MM.1S (cell line): ENCODE results near the gene GBP2.
"Not testable (repeated sequence)": the region's sequence is repeated elsewhere in the genome, so short reads cannot be mapped to it uniquely, and the experiment has no call there.

ENCODE experiments used
- DNase-seq: peaks from one replicate; pipeline ENCODE4 v3.0.0-alpha.2; 2015
- H2AFZ ChIP-seq: fragments of 300-600 bp; sonication (generic); 2 replicates; pipeline ENCODE4 v1.6.0; 2016; ENCODE audit warnings: antibody characterized with exemption, low read length
- H3F3A ChIP-seq: fragments of 300-600 bp; sonication (generic); 2 replicates; pipeline ENCODE4 v1.6.1; 2016; ENCODE audit warnings: mild to moderate bottlenecking, antibody characterized with exemption, low read length, moderate library complexity, mixed read lengths; ENCODE audit not compliant: insufficient read depth
- H3K27ac ChIP-seq: fragments of 300-600 bp; sonication (generic); 2 replicates; pipeline ENCODE4 v1.5.1; 2016; ENCODE audit warnings: mild to moderate bottlenecking, low read length
- H3K27me3 ChIP-seq: fragments of 300-600 bp; sonication (generic); replicated peaks from 2 replicates; pipeline ENCODE4 v1.6.0; 2016; ENCODE audit warnings: low read length; ENCODE audit not compliant: insufficient read depth
- H3K36me3 ChIP-seq: fragments of 300-600 bp; sonication (generic); replicated peaks from 2 replicates; pipeline ENCODE4 v1.6.1; 2016; ENCODE audit warnings: mild to moderate bottlenecking, low read length, mixed read lengths; ENCODE audit not compliant: insufficient read depth
- H3K4me1 ChIP-seq: fragments of 300-600 bp; sonication (generic); 2 replicates; pipeline ENCODE4 v1.6.1; 2016; ENCODE audit warnings: low read length, mixed read lengths
- H3K4me2 ChIP-seq: fragments of 300-600 bp; sonication (generic); 2 replicates; pipeline ENCODE4 v1.6.0; 2016; ENCODE audit warnings: low read depth, low read length
- H3K4me3 ChIP-seq: fragments of 300-600 bp; sonication (generic); 2 replicates; pipeline ENCODE4 v1.5.1; 2016; ENCODE audit warnings: low read length, mixed read lengths
- H3K79me2 ChIP-seq: fragments of 300-600 bp; sonication (generic); 2 replicates; pipeline ENCODE4 v1.6.1; 2016; ENCODE audit warnings: mixed run types, low read length, mixed read lengths
- H3K9ac ChIP-seq: fragments of 300-600 bp; sonication (generic); 2 replicates; pipeline ENCODE4 v1.6.1; 2016; ENCODE audit warnings: low read length, mixed read lengths
- H3K9me2 ChIP-seq: fragments of 300-600 bp; sonication (generic); replicated peaks from 2 replicates; pipeline ENCODE4 v1.6.1; 2016; ENCODE audit warnings: mild to moderate bottlenecking, low read length, mixed read lengths; ENCODE audit not compliant: insufficient read depth
- H3K9me3 ChIP-seq: fragments of 300-600 bp; sonication (generic); replicated peaks from 2 replicates; pipeline ENCODE4 v1.6.1; 2016; ENCODE audit warnings: mild to moderate bottlenecking, low read length, mixed read lengths; ENCODE audit not compliant: insufficient read depth
- H4K20me1 ChIP-seq: fragments of 300-600 bp; sonication (generic); 2 replicates; pipeline ENCODE4 v1.6.1; 2016; ENCODE audit warnings: mild to moderate bottlenecking, low read length, moderate library complexity, mixed read lengths; ENCODE audit not compliant: insufficient read depth
- CTCF ChIP-seq: fragments of 300-600 bp; sonication (generic); IDR thresholded peaks from 2 replicates; pipeline ENCODE4 v1.5.1; 2016; ENCODE audit warnings: antibody characterized with exemption, low read length, mixed read lengths
- EZH2 ChIP-seq: fragments of 300-600 bp; sonication (generic); optimal IDR thresholded peaks from 2 replicates; pipeline ENCODE3; 2017; ENCODE audit warnings: low read depth, mild to moderate bottlenecking, antibody characterized with exemption, low read length, mixed read lengths
- EZH2phosphoT487 ChIP-seq: fragments of 300-600 bp; sonication (generic); IDR thresholded peaks from 2 replicates; pipeline ENCODE4 v1.6.1; 2018; ENCODE audit warnings: antibody characterized with exemption, low read length

GBP2 gene

DNA sequence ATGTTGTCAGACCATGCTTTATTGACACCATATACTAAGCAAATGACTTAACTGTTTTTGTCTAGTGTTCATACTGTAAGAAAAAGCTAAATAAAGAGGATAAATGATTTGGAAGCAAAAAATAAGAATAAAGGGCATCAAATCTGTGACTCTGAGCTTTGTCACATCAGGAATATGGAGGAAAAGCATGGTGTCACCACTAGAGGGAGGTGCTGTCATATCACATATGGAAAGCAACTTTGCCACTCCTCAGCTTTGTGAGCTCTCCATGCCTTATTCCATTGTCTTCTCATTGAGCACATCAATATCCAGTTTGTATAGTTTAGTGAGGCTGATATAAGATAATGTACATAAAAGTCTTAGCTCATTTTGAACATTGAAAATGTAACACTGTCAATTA, 40.1 kb downstream of the GBP2 start:
- H3K9me2 ChIP-seq, result no peaks in the 10 kb centered on the region
- no peak overlapping the region for H2AFZ ChIP-seq
- H4K20me1 ChIP-seq, result no peaks in the 10 kb centered on the region
- H3K9ac ChIP-seq, result no peak overlapping the region
- DNase-seq, result peak; percentile 39
- H3K27me3 ChIP-seq, result no peaks in the 10 kb centered on the region
- H3F3A ChIP-seq, result no peaks in the 10 kb centered on the region
- no peaks in the 10 kb centered on the region for H3K9me3 ChIP-seq
- no peaks in the 10 kb centered on the region for H3K36me3 ChIP-seq
- no peaks in the 10 kb centered on the region for H3K79me2 ChIP-seq
- peak; percentile 51 for TF ChIP-seq CTCF
- TF ChIP-seq EZH2, result no peak
- no peak overlapping the region for H3K4me2 ChIP-seq
- H3K4me1 ChIP-seq, result peaks cover 11% of the 10 kb centered on the region
- no peak overlapping the region for H3K27ac ChIP-seq
- H3K4me3 ChIP-seq, result no peak overlapping the region

DNA sequence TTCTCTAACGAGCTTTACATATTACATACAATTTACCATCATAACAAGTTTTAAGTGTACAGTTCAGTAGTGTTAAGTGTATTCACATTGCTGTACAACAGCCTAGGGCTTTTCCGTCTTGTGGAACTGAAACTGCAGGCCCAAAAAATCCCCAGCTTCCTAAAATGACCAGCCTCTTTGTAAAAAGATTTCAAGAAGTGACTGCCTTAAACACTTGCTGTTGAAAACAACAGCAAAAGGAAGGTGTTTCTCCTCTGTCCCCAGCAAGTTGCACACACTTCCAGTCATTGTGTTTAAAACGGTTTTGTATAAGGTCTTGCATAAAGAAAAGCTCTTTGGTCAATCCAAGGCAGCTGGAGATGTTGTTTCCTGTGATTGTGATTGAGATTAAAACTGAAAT, 44.9 kb downstream of the GBP2 start:
- peak; percentile 41 for DNase-seq
- no peaks in the 10 kb centered on the region for H4K20me1 ChIP-seq
- H3K9me3 ChIP-seq, result no peaks in the 10 kb centered on the region
- no peaks in the 10 kb centered on the region for H3K27me3 ChIP-seq
- peak overlapping the region; percentile 11; the same call in 1 of the 2 replicates for H2AFZ ChIP-seq
- H3K9me2 ChIP-seq, result no peaks in the 10 kb centered on the region
- TF ChIP-seq EZH2, result no peak
- no peak for TF ChIP-seq CTCF
- TF ChIP-seq EZH2phosphoT487, result no peak
- H3K36me3 ChIP-seq, result no peaks in the 10 kb centered on the region
- H3K4me2 ChIP-seq, result peak overlapping the region; percentile 0; the same call in 1 of the 2 replicates
- no peaks in the 10 kb centered on the region for H3K79me2 ChIP-seq
- H3F3A ChIP-seq, result no peaks in the 10 kb centered on the region
- peak overlapping the region; percentile 20; the same call in 1 of the 2 replicates for H3K27ac ChIP-seq
- H3K4me3 ChIP-seq, result no peak overlapping the region
- no peak overlapping the region for H3K9ac ChIP-seq
- peaks cover 15% of the 10 kb centered on the region for H3K4me1 ChIP-seq

- not testable (repeated sequence) for H3K9me2 ChIP-seq, H3K27ac ChIP-seq, H3K4me3 ChIP-seq, H3K36me3 ChIP-seq, DNase-seq, H2AFZ ChIP-seq, H3K27me3 ChIP-seq, H3K79me2 ChIP-seq, H4K20me1 ChIP-seq, H3K4me2 ChIP-seq, H3K9ac ChIP-seq, H3F3A ChIP-seq, H3K9me3 ChIP-seq
- peaks cover 15% of the 10 kb centered on the region for H3K4me1 ChIP-seq
Measured at GRCh38 chr1:89080068-89080467, 45.8 kb downstream of the GBP2 start.

- not testable (repeated sequence) for H3K4me3 ChIP-seq, H3K4me2 ChIP-seq, DNase-seq, H3K36me3 ChIP-seq, H3F3A ChIP-seq, H3K27ac ChIP-seq, H3K4me1 ChIP-seq, H3K9me3 ChIP-seq, H2AFZ ChIP-seq, H3K27me3 ChIP-seq, H3K9me2 ChIP-seq, H3K9ac ChIP-seq, H4K20me1 ChIP-seq, H3K79me2 ChIP-seq
Measured at GRCh38 chr1:89072466-89073065, 53.3 kb downstream of the GBP2 start.
